ENCODE data around the gene PDE6B. TPM values are rescaled to one million over a fixed set of nuclear protein-coding genes. Genes with fewer than 3 reads are reported as not detected.

The PDE6B gene
- total and polyA plus RNA-seq, 2 of the 13 experiments (the other 11 are each of a cell fraction or from before 2014, with no cell fraction given): 0.38 to 0.40 TPM

DNA sequence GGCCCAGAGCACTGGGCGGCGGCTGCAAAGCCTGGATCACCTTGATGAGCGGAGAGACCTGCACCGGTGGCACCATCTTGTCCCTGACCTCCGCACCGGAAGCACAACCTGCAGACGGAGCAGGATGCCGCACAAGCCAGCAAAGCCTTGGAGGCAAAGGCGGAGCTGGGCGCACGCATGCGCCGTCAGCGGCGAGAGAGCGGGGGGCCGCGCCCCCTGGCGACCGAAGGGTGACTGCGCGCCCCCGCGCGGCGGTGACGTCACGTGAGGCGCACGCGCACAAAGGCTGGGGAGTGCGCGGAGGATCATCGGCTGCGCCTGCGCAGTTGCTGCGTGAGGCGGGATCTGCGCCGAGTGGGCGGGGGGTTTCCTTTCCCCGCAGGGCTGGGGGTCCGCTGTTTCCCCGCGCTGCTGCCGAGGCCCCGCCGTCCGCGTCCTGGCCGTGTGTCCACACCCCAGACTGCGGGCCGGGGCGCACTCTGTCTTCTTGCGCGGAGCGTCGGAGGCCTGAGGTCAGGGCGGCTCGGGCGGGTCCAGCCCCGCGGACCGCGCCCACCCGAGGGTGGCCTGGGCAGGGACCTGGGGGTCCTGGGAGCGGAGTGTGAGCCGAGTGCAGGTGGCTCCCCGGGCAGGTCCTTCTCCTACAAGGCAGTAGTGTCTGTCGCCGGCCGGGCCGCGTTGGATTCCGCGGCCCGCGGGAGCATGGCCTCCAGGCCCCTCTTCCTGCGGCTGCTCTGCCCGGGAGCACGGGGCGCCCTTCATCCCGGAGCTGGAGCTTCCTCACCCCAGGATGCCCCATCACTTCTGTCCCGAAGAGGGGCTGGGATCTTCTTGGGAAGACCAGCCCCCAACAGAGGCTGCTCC is 49.0 kb downstream of the PDE6B start, which contains the start of the genes ATP5ME and MYL5 (continued):
- TF ChIP-seq, protein P1, sequence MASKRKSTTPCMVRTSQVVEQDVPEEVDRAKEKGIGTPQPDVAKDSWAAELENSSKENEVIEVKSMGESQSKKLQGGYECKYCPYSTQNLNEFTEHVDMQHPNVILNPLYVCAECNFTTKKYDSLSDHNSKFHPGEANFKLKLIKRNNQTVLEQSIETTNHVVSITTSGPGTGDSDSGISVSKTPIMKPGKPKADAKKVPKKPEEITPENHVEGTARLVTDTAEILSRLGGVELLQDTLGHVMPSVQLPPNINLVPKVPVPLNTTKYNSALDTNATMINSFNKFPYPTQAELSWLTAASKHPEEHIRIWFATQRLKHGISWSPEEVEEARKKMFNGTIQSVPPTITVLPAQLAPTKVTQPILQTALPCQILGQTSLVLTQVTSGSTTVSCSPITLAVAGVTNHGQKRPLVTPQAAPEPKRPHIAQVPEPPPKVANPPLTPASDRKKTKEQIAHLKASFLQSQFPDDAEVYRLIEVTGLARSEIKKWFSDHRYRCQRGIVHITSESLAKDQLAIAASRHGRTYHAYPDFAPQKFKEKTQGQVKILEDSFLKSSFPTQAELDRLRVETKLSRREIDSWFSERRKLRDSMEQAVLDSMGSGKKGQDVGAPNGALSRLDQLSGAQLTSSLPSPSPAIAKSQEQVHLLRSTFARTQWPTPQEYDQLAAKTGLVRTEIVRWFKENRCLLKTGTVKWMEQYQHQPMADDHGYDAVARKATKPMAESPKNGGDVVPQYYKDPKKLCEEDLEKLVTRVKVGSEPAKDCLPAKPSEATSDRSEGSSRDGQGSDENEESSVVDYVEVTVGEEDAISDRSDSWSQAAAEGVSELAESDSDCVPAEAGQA (IDR thresholded peaks at IDR 0.05; ENCODE audit: low read depth): peak; percentile 85
- TF ChIP-seq, protein P1 (CRISPR knock-in tag; IDR thresholded peaks at IDR 0.05; ENCODE audit: borderline replicate concordance): no peak
- TF ChIP-seq ZBTB21 (CRISPR knock-in tag; IDR thresholded peaks at IDR 0.05): no peak
- TF ChIP-seq, protein P2, sequence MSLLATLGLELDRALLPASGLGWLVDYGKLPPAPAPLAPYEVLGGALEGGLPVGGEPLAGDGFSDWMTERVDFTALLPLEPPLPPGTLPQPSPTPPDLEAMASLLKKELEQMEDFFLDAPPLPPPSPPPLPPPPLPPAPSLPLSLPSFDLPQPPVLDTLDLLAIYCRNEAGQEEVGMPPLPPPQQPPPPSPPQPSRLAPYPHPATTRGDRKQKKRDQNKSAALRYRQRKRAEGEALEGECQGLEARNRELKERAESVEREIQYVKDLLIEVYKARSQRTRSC (CRISPR knock-in tag; IDR thresholded peaks at IDR 0.05; ENCODE audit: low read depth): peak; percentile 65; the same call in 1 of the 2 replicates
- TF ChIP-seq, protein P3, sequence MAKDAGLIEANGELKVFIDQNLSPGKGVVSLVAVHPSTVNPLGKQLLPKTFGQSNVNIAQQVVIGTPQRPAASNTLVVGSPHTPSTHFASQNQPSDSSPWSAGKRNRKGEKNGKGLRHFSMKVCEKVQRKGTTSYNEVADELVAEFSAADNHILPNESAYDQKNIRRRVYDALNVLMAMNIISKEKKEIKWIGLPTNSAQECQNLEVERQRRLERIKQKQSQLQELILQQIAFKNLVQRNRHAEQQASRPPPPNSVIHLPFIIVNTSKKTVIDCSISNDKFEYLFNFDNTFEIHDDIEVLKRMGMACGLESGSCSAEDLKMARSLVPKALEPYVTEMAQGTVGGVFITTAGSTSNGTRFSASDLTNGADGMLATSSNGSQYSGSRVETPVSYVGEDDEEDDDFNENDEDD (CRISPR knock-in tag; IDR thresholded peaks at IDR 0.05; ENCODE audit: borderline replicate concordance): peak; percentile 75; the same call in 1 of the 2 replicates
- TF ChIP-seq, protein P4, sequence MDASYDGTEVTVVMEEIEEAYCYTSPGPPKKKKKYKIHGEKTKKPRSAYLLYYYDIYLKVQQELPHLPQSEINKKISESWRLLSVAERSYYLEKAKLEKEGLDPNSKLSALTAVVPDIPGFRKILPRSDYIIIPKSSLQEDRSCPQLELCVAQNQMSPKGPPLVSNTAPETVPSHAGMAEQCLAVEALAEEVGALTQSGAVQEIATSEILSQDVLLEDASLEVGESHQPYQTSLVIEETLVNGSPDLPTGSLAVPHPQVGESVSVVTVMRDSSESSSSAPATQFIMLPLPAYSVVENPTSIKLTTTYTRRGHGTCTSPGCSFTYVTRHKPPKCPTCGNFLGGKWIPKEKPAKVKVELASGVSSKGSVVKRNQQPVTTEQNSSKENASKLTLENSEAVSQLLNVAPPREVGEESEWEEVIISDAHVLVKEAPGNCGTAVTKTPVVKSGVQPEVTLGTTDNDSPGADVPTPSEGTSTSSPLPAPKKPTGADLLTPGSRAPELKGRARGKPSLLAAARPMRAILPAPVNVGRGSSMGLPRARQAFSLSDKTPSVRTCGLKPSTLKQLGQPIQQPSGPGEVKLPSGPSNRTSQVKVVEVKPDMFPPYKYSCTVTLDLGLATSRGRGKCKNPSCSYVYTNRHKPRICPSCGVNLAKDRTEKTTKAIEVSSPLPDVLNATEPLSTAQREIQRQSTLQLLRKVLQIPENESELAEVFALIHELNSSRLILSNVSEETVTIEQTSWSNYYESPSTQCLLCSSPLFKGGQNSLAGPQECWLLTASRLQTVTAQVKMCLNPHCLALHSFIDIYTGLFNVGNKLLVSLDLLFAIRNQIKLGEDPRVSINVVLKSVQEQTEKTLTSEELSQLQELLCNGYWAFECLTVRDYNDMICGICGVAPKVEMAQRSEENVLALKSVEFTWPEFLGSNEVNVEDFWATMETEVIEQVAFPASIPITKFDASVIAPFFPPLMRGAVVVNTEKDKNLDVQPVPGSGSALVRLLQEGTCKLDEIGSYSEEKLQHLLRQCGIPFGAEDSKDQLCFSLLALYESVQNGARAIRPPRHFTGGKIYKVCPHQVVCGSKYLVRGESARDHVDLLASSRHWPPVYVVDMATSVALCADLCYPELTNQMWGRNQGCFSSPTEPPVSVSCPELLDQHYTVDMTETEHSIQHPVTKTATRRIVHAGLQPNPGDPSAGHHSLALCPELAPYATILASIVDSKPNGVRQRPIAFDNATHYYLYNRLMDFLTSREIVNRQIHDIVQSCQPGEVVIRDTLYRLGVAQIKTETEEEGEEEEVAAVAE (CRISPR knock-in tag; IDR thresholded peaks at IDR 0.05; ENCODE audit: borderline replicate concordance): no peak
- TF ChIP-seq, protein P5, sequence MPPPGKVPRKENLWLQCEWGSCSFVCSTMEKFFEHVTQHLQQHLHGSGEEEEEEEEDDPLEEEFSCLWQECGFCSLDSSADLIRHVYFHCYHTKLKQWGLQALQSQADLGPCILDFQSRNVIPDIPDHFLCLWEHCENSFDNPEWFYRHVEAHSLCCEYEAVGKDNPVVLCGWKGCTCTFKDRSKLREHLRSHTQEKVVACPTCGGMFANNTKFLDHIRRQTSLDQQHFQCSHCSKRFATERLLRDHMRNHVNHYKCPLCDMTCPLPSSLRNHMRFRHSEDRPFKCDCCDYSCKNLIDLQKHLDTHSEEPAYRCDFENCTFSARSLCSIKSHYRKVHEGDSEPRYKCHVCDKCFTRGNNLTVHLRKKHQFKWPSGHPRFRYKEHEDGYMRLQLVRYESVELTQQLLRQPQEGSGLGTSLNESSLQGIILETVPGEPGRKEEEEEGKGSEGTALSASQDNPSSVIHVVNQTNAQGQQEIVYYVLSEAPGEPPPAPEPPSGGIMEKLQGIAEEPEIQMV (CRISPR knock-in tag; IDR thresholded peaks at IDR 0.05; ENCODE audit: low read depth): peak; percentile 87
- TF ChIP-seq YY1 (IDR thresholded peaks at IDR 0.05; ENCODE audit: insufficient read depth, insufficient replicate concordance, low read depth, low read length): peak; percentile 94
- TF ChIP-seq, protein P6, sequence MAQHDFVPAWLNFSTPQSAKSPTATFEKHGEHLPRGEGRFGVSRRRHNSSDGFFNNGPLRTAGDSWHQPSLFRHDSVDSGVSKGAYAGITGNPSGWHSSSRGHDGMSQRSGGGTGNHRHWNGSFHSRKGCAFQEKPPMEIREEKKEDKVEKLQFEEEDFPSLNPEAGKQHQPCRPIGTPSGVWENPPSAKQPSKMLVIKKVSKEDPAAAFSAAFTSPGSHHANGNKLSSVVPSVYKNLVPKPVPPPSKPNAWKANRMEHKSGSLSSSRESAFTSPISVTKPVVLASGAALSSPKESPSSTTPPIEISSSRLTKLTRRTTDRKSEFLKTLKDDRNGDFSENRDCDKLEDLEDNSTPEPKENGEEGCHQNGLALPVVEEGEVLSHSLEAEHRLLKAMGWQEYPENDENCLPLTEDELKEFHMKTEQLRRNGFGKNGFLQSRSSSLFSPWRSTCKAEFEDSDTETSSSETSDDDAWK (CRISPR knock-in tag; IDR thresholded peaks at IDR 0.05): no peak
- TF ChIP-seq ELF1 (CRISPR knock-in tag; IDR thresholded peaks at IDR 0.05): peak; percentile 51
- TF ChIP-seq NFIC (IDR thresholded peaks at IDR 0.05; ENCODE audit: low read length): no peak
- peak; percentile 98 for TF ChIP-seq NR2C2 (CRISPR knock-in tag; IDR thresholded peaks at IDR 0.05; ENCODE audit: borderline replicate concordance)
